Measurements from ENCODE around the gene GAS6.
"Not testable (repeated sequence)": the region's sequence is repeated elsewhere in the genome, so short reads cannot be mapped to it uniquely, and the experiment has no call there.

The GAS6 gene

GRCh38 chr13:113804017-113804702 lies 59.7 kb downstream of the GAS6 start:
- DNase-seq = no peak

- DNase-seq = no peak
Measured at GRCh38 chr13:113803409-113804016, 60.4 kb downstream of the GAS6 start.

- DNase-seq = no peak
Measured at GRCh38 chr13:113802761-113803160, 61.1 kb downstream of the GAS6 start.

GRCh38 chr13:113802090-113802531 lies 61.8 kb downstream of the GAS6 start:
- DNase-seq = no peak

GRCh38 chr13:113801289-113801961 lies 62.5 kb downstream of the GAS6 start:
- DNase-seq = no peak

GRCh38 chr13:113800576-113800926 lies 63.3 kb downstream of the GAS6 start:
- no peak for DNase-seq

GRCh38 chr13:113798200-113798811 lies 65.6 kb downstream of the GAS6 start:
- DNase-seq = no peak

GRCh38 chr13:113796964-113797676 lies 66.8 kb downstream of the GAS6 start:
- no peak for DNase-seq

GRCh38 chr13:113796211-113796963 lies 67.5 kb downstream of the GAS6 start:
- no peak for DNase-seq

GRCh38 chr13:113795362-113795761 lies 68.5 kb downstream of the GAS6 start:
- DNase-seq = not testable (repeated sequence)

- DNase-seq = no peak
Measured at GRCh38 chr13:113794764-113795173, 69.1 kb downstream of the GAS6 start.

- DNase-seq = no peak
Measured at GRCh38 chr13:113794086-113794485, 69.8 kb downstream of the GAS6 start.

- no peak for DNase-seq
Measured at GRCh38 chr13:113793718-113794085, 70.2 kb downstream of the GAS6 start.

GRCh38 chr13:113792886-113793717 lies 70.8 kb downstream of the GAS6 start:
- DNase-seq = no peak

- no peak for DNase-seq
Measured at GRCh38 chr13:113792236-113792770, 71.6 kb downstream of the GAS6 start.

GRCh38 chr13:113791761-113792160 lies 72.1 kb downstream of the GAS6 start:
- no peak for DNase-seq

- no peak for DNase-seq
Measured at GRCh38 chr13:113791226-113791625, 72.7 kb downstream of the GAS6 start.

- not testable (repeated sequence) for DNase-seq
Measured at GRCh38 chr13:113789931-113790330, 73.9 kb downstream of the GAS6 start.

GRCh38 chr13:113789167-113789566 lies 74.7 kb downstream of the GAS6 start:
- DNase-seq = no peak

- DNase-seq = no peak
Measured at GRCh38 chr13:113788413-113789135, 75.3 kb downstream of the GAS6 start.

Measured in CD4-positive, alpha-beta T cell treated with Interleukin-17A for 1 hour (primary cell).